IMR-90 (cell line): ENCODE measurements around the gene SPATA16. TPM values are rescaled to one million over a fixed set of nuclear protein-coding genes. Genes with fewer than 3 reads are reported as not detected.

ENCODE experiments used
- ATAC-seq: fragments of 200-7000 bp; cut with Tn5 transposase; 2 replicates; pipeline ENCODE4 v1.9.1; 2020; ENCODE audit warnings: low read depth, mild to moderate bottlenecking, moderate library complexity
- BruUV-seq: library from RNA; stranded (reverse); fragments of 400-500 nt; replicated peaks from 2 replicates; lab custom pipeline; 2021; lab: Mats Ljungman, UMichigan
- CTCF ChIA-PET: fragments of 300-600 bp; formaldehyde crosslinking; extraction: SDS; loops from one replicate; lab custom pipeline; 2021; ENCODE audit warnings: antibody characterized with exemption; lab: Yijun Ruan, JAX
- POLR2A ChIA-PET: fragments of 300-600 bp; sonication (Branson Sonifier 250); formaldehyde crosslinking; loops from one replicate; lab custom pipeline; 2022; ENCODE audit warnings: antibody characterized with exemption; ENCODE audit not compliant: unreplicated experiment; lab: Charles Lee
- DNase-seq: peaks from one replicate; pipeline ENCODE4 v3.0.0; 2013
- H2AFZ ChIP-seq: replicated peaks from 2 replicates; pipeline ENCODE3; 2013; ENCODE audit warnings: low read length, mild to moderate bottlenecking; ENCODE audit not compliant: poor library complexity
- H2AK5ac ChIP-seq: 2 replicates; pipeline ENCODE4 v1.6.1; 2013; ENCODE audit warnings: low read depth, low read length, inconsistent platforms
- H2AK9ac ChIP-seq: replicated peaks from 2 replicates; pipeline ENCODE3; 2013; ENCODE audit warnings: mild to moderate bottlenecking, low read depth, low read length, moderate library complexity; ENCODE audit not compliant: poor library complexity
- H2BK120ac ChIP-seq: 2 replicates; pipeline ENCODE4 v1.6.1; 2013; ENCODE audit warnings: low read depth, low read length, inconsistent platforms
- H2BK15ac ChIP-seq: 3 replicates; pipeline ENCODE4 v1.6.1; 2013; ENCODE audit warnings: low read depth, low read length, inconsistent platforms
- H2BK20ac ChIP-seq: 2 replicates; pipeline ENCODE4 v1.6.1; 2013; ENCODE audit warnings: low read depth, mild to moderate bottlenecking, inconsistent platforms, low read length, moderate library complexity
- H2BK5ac ChIP-seq: 2 replicates; pipeline ENCODE4 v1.6.1; 2013; ENCODE audit warnings: mild to moderate bottlenecking, low read depth, low read length, inconsistent platforms; ENCODE audit not compliant: poor library complexity, severe bottlenecking
- H3K14ac ChIP-seq: replicated peaks from 2 replicates; pipeline ENCODE4 v1.6.1; 2013; ENCODE audit warnings: low read depth, low read length, inconsistent platforms
- H3K18ac ChIP-seq: 2 replicates; pipeline ENCODE4 v1.6.1; 2013; ENCODE audit warnings: low read depth, low read length, control low read depth
- H3K23ac ChIP-seq: 2 replicates; pipeline ENCODE4 v1.6.1; 2013; ENCODE audit warnings: low read depth, low read length, inconsistent platforms
- H3K27ac ChIP-seq: 2 replicates; pipeline ENCODE4 v1.5.1; 2013; ENCODE audit warnings: mild to moderate bottlenecking, control low read depth, low read length; ENCODE audit not compliant: insufficient read depth
- H3K27me3 ChIP-seq: 2 replicates; pipeline ENCODE4 v1.6.1; 2013; ENCODE audit warnings: low read length; ENCODE audit not compliant: control insufficient read depth, insufficient read depth
- H3K36me3 ChIP-seq: 2 replicates; pipeline ENCODE4 v1.6.1; 2013; ENCODE audit warnings: low read length, mixed read lengths; ENCODE audit not compliant: control insufficient read depth, insufficient read depth
- H3K4ac ChIP-seq: 2 replicates; pipeline ENCODE4 v1.6.1; 2013; ENCODE audit warnings: low read depth, low read length, inconsistent platforms
- H3K4me1 ChIP-seq: 2 replicates; pipeline ENCODE4 v1.6.1; 2013; ENCODE audit warnings: low read length, mixed read lengths; ENCODE audit not compliant: control insufficient read depth, insufficient read depth
- H3K4me2 ChIP-seq: 2 replicates; pipeline ENCODE4 v1.6.1; 2013; ENCODE audit warnings: low read depth, mild to moderate bottlenecking, control low read depth, low read length, moderate library complexity
- H3K4me3 ChIP-seq: 2 replicates; pipeline ENCODE4 v1.5.1; 2013; ENCODE audit warnings: low read depth, mild to moderate bottlenecking, control low read depth, low read length, moderate library complexity; ENCODE audit not compliant: insufficient read depth
- H3K56ac ChIP-seq: 2 replicates; pipeline ENCODE4 v1.6.1; 2013; ENCODE audit warnings: low read length, inconsistent platforms; ENCODE audit not compliant: insufficient read depth; ENCODE audit errors: extremely low read depth
- H3K79me1 ChIP-seq, 2 experiments: 2 replicates each; pipeline ENCODE4 v1.6.1; 2013; ENCODE audit warnings: low read length in 2 of 2, inconsistent platforms in 1 of 2, low read depth in 1 of 2
- H3K9ac ChIP-seq: 2 replicates; pipeline ENCODE4 v1.6.1; 2013; ENCODE audit warnings: low read depth, low read length, control low read depth
- H3K9me1 ChIP-seq: 2 replicates; pipeline ENCODE4 v1.6.1; 2013; ENCODE audit warnings: low read length, inconsistent platforms; ENCODE audit not compliant: insufficient read depth
- H3K9me3 ChIP-seq: 2 replicates; pipeline ENCODE4 v1.6.1; 2013; ENCODE audit warnings: low read length; ENCODE audit not compliant: control insufficient read depth, insufficient read depth
- H4K20me1 ChIP-seq: 2 replicates; pipeline ENCODE4 v1.6.1; 2013; ENCODE audit warnings: low read length, inconsistent platforms; ENCODE audit not compliant: insufficient read depth
- H4K5ac ChIP-seq: 2 replicates; pipeline ENCODE4 v1.6.1; 2013; ENCODE audit warnings: mild to moderate bottlenecking, low read depth, low read length, control low read depth
- H4K8ac ChIP-seq, 2 experiments: 2 replicates each; pipeline ENCODE4 v1.6.1; 2013; ENCODE audit warnings: low read depth in 2 of 2, low read length in 2 of 2, control low read depth in 1 of 2, inconsistent platforms in 1 of 2
- H4K91ac ChIP-seq: 2 replicates; pipeline ENCODE4 v1.6.1; 2013; ENCODE audit warnings: low read depth, low read length, inconsistent platforms; ENCODE audit not compliant: insufficient read depth
- CTCF ChIP-seq: conservative IDR thresholded peaks from 2 replicates; pipeline ENCODE4 v1.5.1; 2012; ENCODE audit warnings: mild to moderate bottlenecking, low read depth, low read length, improper control_type of control experiment
- NFE2L2 ChIP-seq: fragments of 150-350 bp; IDR thresholded peaks from 2 replicates; pipeline ENCODE4 v1.6.1; 2016; ENCODE audit warnings: low read depth, mild to moderate bottlenecking, low read length
- WGBS, 2 experiments: methylation state at CpG; one replicate each; pipeline versions ENCODE4 v1.1.5 to v1.1.7; 2013; ENCODE audit warnings: missing lambda C conversion rate in 2 of 2; ENCODE audit not compliant: insufficient read length in 1 of 2; ENCODE audit errors: extremely low coverage in 2 of 2; 5-methylcytosine and 5-hydroxymethylcytosine counted together
- dilution Hi-C: fragments of 300-500 bp; cut with HindIII; formaldehyde crosslinking; loops from one replicate; pipeline ENCODE4 v1.14.3; 2018; ENCODE audit warnings: low sequenced_read_pairs; ENCODE audit not compliant: unreplicated experiment
- in situ Hi-C: fragments of 300-500 bp; cut with MboI; formaldehyde crosslinking; loops from 3 replicates; pipeline ENCODE4 v1.14.3; 2019; ENCODE audit warnings: low sequenced_read_pairs, inconsistent platforms, mixed read lengths
- intact Hi-C: fragments of 100-400 bp; cut with micrococcal nuclease; formaldehyde crosslinking; loops from 2 replicates; pipeline ENCODE4 v1.10.0; 2022
- polyA plus RNA-seq, 3 experiments: library from polyadenylated mRNA; depleted of rRNA; stranded (reverse); fragments of >200 nt; gene quantifications; 2 replicates each; pipeline ENCODE4 v1.2.3, GENCODE V29; 2012; ENCODE audit warnings: low replicate concordance in 1 of 3
- total RNA-seq: library from RNA; depleted of rRNA; stranded (reverse); fragments of >200 nt; gene quantifications from 2 replicates; pipeline ENCODE4 v1.2.3, GENCODE V29; 2012

Gene SPATA16
- total and polyA plus RNA-seq, 2 of the 4 experiments (the other 2 are of a cell fraction), result not detected

- Histone ChIP-seq H2BK5ac (no peak overlapping the region), H2AK9ac (no peak overlapping the region), H4K20me1 (no peaks in the 10 kb centered on the region), H3K9ac (no peak overlapping the region), H3K14ac (no peak overlapping the region), H3K27me3 (peaks cover 13% of the 10 kb centered on the region), H4K8ac (no peak overlapping the region), H4K5ac (no peak overlapping the region), H3K4ac (no peak overlapping the region), H3K36me3 (no peaks in the 10 kb centered on the region), H2BK120ac (no peak overlapping the region), H3K4me1 (no peaks in the 10 kb centered on the region), H3K79me1 (no peaks in the 10 kb centered on the region), H3K4me3 (no peak overlapping the region), H3K56ac (no peak overlapping the region), H3K4me2 (no peak overlapping the region), H2AFZ (no peak overlapping the region), H3K27ac (no peak overlapping the region), H3K9me3 (no peaks in the 10 kb centered on the region), H2BK20ac (no peak overlapping the region), H3K9me1 (no peaks in the 10 kb centered on the region), H3K18ac (no peak overlapping the region), H2BK15ac (no peak overlapping the region), H2AK5ac (no peak overlapping the region), H3K23ac (no peak overlapping the region), H4K91ac (no peak overlapping the region)
- intact Hi-C loops (no loop called here), in situ Hi-C loops (no loop called here), dilution Hi-C loops (no loop called here)
- CTCF ChIA-PET, result no interaction called here
- POLR2A ChIA-PET, result no interaction called here
- TF ChIP-seq CTCF (no peak), NFE2L2 (no peak)
- ATAC-seq, result no peak
- no TSS peak for BruUV-seq
- no CpG with 5 or more reads among the region's 4 CpGs for WGBS, 2 experiments
- DNase-seq, result no peak
These were observed 300.6 kb downstream of the SPATA16 start for GRCh38 chr3:172840463-172840862.
